GM19395 (cell line): Measurements from ENCODE around the gene JAML.

Experiments
- ATAC-seq: cut with Tn5 transposase; IDR thresholded peaks from one replicate; pipeline ENCODE4 v1.9.1; 2021; ENCODE audit warnings: mild to moderate bottlenecking, moderate library complexity; ENCODE audit not compliant: unreplicated experiment

Gene JAML

GRCh38 chr11:118224511-118225188 is at the start of gene JAML:
Gene JAML, minus strand, starts transcription at chr11:118225011. Its CDS starts 10,145 bp downstream, at chr11:118214866.
- peak; percentile 54 for ATAC-seq

DNA sequence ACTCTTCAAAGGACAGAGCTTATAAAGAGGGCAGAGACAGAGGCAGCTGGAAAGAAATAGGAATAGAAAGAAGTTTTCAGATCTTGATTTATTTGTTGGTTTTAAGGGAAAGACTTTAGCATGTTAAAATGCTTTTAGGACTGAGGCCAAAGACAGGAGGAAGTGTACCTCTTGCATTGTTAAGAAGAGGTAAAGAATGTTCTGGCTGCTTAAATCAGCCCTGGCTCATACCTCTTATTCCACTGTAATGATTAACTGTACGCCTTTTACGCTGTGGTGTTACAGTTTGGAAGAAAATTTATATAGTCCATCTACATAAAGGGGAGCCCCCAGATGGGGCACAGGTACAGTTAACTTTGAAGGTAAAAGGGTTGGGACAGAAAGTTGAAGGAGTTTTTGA is 49.4 kb upstream of the JAML start:
- no peak for ATAC-seq

DNA sequence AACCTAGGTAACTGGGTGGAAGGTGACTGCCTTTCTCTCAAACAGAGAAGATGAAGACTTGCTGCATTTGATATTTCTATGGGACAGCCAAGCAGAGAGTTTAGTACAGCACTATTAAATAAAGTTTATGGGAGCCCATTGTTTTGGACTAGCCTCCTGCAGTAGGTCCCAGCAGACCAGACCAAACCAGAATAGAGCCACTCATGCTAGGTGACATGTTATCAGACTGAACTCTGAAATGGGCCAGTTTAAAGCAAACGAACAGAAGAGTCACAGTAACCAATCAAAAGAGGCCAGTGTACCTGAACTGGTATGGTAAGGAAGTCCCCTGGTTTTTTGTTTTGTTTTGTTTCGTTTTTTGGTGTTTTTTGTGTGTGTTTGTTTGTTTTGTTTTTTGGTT is 47.2 kb upstream of the JAML start:
- ATAC-seq: no peak

DNA sequence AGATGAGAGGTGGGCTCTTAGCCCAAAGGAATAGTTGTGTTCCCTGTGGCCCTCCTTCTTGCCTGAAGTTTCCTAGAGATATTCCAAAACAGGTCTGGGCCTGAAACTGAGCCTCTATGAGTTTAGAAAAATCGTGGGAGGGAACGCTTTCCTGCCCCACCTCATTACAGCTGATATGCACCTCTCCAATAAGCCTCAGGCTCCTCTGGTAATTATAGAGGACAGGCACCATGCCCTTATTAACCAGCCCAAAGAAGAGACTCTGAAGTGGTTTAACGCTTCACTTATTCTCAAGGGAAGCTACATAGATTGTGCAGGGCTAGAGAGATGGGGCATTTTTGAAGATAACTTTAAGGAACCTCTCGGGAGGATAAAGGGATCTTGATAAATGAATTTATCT is 42.7 kb upstream of the JAML start:
- no peak for ATAC-seq

DNA sequence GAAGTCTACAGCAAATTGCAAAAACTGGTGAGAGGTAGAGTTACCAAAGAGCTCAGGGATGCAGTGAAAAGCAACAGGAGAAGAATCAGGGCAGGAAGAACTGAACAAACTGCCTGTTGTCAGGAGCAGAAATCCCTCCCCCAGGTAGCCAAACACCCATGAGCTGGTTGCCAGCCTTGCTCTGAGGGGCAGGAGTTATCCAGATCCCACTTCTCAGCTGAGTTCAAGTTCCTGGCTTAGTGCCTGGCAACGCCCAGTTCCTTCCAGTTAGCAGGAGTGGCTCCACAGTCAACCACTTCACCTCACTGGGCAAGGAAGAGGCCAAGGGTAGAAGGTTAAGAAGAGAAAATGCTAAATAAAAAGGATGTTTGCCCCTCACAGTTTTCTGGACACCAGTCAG is 41.1 kb upstream of the JAML start:
- no peak for ATAC-seq

GRCh38 chr11:118264569-118265465 is 40.0 kb upstream of the JAML start:
- no peak for ATAC-seq

- ATAC-seq: no peak
Measured at GRCh38 chr11:118263695-118264568, 39.1 kb upstream of the JAML start, which contains the start of gene MPZL2. Gene MPZL2, minus strand, starts transcription at chr11:118264297. Its CDS starts 144 bp downstream, at chr11:118264153.

GRCh38 chr11:118263112-118263511 is 38.3 kb upstream of the JAML start:
- ATAC-seq: no peak

DNA sequence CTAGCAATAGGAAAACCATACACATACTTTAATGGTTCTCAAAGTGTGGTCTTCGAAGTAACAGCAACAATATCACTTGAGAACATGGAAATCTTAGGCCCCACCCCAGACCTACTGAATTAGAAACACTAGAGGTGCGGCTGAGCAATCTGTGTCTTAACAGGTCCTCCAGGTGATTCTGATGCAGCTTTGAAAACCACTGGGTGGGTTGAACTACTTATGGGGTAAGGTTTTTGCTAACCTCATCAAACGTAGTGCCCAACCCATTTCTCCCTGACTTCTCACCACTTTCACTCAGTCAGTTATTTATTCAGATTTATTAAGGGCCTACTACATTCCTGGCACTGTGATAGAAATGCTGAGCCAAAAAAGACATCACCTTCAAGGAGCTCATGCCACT is 35.5 kb upstream of the JAML start:
- ATAC-seq: no peak

DNA sequence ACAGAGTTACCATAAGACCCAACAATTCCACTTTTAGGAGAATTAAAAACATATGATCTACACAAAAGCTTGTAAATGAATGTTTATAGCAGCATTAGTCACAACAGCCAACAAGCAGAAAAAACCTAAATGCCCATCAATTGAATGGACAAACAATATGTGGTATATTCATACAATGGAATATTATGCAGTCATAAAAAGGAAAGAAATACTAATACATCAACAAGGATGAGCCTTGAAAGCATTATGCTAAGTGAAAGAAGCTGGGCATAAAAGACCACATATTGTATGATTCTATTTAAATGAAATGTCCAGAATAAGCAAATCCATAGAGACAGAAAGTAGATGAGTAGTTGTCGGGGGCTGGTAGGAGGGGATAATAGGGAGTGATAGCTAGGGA is 34.3 kb upstream of the JAML start:
- no peak for ATAC-seq

- no peak for ATAC-seq
Measured at GRCh38 chr11:118258410-118258809, 33.6 kb upstream of the JAML start.

GRCh38 chr11:118252688-118253087 is 27.9 kb upstream of the JAML start:
- ATAC-seq: peak; percentile 25

DNA sequence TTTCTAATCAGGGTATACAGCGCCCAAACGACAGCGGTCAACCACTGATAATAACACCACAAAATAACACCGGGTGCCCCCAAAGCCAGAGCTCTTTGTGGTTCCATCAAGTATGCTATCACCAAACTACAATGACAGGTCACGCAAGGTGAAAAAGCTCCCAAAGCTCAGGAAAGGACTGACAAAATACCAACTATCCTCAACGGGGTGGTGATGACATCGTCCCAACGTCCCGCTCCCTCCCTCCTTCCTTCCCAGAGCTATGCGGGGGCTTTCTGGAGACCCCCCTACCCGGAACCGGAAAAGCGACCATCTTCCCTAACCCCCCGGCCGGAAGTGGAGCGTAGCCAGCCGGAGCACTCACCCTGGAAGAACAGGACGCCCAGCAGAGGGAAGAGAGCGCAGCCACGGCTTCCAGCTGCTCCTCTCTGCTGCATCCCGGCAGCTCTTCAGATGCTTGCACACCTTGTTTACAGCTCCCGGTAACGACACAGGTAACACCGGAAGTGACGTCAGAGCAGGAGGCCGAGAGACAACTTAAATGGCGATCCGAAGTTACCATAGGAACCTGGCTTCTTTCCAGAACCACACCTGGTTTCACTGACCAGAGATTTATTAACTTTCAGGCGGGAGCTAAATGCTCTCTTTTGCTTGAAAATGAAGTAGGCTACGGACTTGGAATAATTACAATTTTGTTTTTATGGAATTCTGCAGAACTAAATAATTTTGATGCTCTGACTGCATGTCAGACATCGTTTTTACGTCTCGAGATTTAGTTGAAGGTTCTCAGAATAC is 27.2 kb upstream of the JAML start, which contains the start of gene MPZL3:
Gene MPZL3, minus strand, starts transcription at position 508 of the 795 bp plus-strand sequence. Its CDS starts 71 bp downstream, at position 437.
- ATAC-seq: peak; percentile 79

DNA sequence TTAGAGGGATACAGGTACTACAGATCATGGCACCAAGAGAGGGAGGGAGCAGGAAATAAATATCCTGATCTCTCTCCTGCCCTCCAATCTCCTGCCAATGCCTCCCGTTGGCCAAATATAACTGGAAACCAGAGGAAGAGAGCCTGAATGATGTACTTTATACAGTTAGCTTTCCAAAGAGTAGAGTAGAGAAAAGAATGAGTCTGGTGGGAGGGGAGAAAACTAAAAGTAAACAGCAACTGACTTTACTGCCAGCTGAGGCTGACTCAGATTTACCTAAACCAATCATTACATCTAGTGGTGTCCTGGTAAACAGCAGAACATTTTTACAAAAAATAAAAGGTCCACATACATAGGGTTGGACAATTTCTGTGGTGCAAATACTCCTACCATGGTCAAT is 22.2 kb upstream of the JAML start:
- ATAC-seq: no peak

DNA sequence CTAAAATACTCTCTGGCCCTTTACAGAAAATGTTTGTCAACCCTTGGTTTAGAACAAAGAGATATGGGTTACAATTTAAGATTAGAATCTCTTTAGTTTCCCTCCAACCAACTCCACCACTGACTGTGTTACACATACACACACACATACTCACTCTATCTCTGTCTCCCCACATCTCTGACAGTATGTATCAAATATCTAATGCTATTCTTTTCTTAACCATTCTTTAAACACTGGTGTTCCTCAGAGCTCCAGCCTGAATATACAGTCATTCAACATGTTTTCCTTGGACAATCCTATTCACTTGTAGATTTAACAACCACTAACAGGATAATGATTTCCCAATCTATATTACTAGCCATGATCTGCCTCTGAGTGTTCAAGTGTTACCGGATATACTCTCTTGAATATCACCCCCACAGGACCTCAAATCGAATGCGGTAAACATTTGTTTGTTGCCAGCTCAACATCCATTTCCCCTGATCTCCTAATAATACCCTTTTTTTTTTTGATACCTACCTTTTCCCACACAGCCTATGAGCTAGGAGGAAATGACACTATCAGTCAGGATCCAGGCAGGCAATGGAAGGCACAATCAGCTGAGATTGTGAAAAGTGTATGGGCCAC is 21.2 kb upstream of the JAML start:
- ATAC-seq: no peak

- no peak for ATAC-seq
Measured at GRCh38 chr11:118243993-118244762, 19.4 kb upstream of the JAML start.

GRCh38 chr11:118243161-118243560 is 18.4 kb upstream of the JAML start:
- no peak for ATAC-seq

- ATAC-seq: no peak
Measured at GRCh38 chr11:118241764-118242098, 16.9 kb upstream of the JAML start.
